Activated B cell treated with CpG ODN at 0.5 μM for 24 hours (primary cell): ENCODE data around the gene PHF2. TPM values are rescaled to one million over a fixed set of nuclear protein-coding genes. Genes with fewer than 3 reads are reported as not detected.

Source experiments
- ATAC-seq: fragments of 200-7000 bp; cut with Tn5 transposase; one replicate; pipeline ENCODE4 v1.10.0; 2021; ENCODE audit warnings: low read depth, mild to moderate bottlenecking, moderate library complexity
- CTCF ChIA-PET: fragments of 350-600 bp; sonication (Branson Sonifier 250); formaldehyde crosslinking; loops from one replicate; lab custom pipeline; 2021; ENCODE audit warnings: antibody characterized with exemption; lab: Charles Lee
- POLR2A ChIA-PET: fragments of 350-600 bp; sonication (Branson Sonifier 250); formaldehyde crosslinking; loops from one replicate; lab custom pipeline; 2021; ENCODE audit warnings: antibody characterized with exemption; lab: Charles Lee
- DNase-seq: peaks from one replicate; pipeline ENCODE4 v3.0.0; 2022
- H3K27ac Mint-ChIP-seq: one replicate; pipeline ENCODE4 v1.8.0; 2020; ENCODE audit warnings: mixed read lengths
- H3K27me3 Mint-ChIP-seq: one replicate; pipeline ENCODE4 v1.8.0; 2021; ENCODE audit warnings: mixed read lengths
- H3K36me3 Mint-ChIP-seq: one replicate; pipeline ENCODE4 v1.8.0; 2021; ENCODE audit warnings: low read depth, mixed read lengths
- H3K4me1 Mint-ChIP-seq: one replicate; pipeline ENCODE4 v1.8.0; 2021; ENCODE audit warnings: mixed read lengths
- H3K4me3 Mint-ChIP-seq: one replicate; pipeline ENCODE4 v1.8.0; 2020; ENCODE audit warnings: mild to moderate bottlenecking, mixed read lengths
- H3K9me3 Mint-ChIP-seq: one replicate; pipeline ENCODE4 v1.8.0; 2020; ENCODE audit warnings: mixed read lengths
- intact Hi-C: fragments of 100-400 bp; cut with micrococcal nuclease; formaldehyde crosslinking; loops from one replicate; pipeline ENCODE4 v1.15.1; 2024
- total RNA-seq: library from RNA; stranded (reverse); gene quantifications from 2 replicates; pipeline ENCODE4 v1.2.3, GENCODE V29; 2022
- TF ChIP-seq, protein P1 (sequence below): fragments of 200-600 bp; IDR thresholded peaks from one replicate; pipeline ENCODE4 v1.8.0; 2022; ENCODE audit warnings: antibody characterized with exemption, mild to moderate bottlenecking

PHF2 gene
- total RNA-seq, 1 donor from 2014 or later: 18.2 TPM

GRCh38 chr9:93658184-93658925 lies 82.0 kb downstream of the PHF2 start:
- POLR2A ChIA-PET: no interaction called here
- TF ChIP-seq, protein P1, sequence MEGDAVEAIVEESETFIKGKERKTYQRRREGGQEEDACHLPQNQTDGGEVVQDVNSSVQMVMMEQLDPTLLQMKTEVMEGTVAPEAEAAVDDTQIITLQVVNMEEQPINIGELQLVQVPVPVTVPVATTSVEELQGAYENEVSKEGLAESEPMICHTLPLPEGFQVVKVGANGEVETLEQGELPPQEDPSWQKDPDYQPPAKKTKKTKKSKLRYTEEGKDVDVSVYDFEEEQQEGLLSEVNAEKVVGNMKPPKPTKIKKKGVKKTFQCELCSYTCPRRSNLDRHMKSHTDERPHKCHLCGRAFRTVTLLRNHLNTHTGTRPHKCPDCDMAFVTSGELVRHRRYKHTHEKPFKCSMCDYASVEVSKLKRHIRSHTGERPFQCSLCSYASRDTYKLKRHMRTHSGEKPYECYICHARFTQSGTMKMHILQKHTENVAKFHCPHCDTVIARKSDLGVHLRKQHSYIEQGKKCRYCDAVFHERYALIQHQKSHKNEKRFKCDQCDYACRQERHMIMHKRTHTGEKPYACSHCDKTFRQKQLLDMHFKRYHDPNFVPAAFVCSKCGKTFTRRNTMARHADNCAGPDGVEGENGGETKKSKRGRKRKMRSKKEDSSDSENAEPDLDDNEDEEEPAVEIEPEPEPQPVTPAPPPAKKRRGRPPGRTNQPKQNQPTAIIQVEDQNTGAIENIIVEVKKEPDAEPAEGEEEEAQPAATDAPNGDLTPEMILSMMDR: no peak
- DNase-seq (no peak), ATAC-seq (no peak)
- no peaks in the 10 kb centered on the region for H3K4me1 Mint-ChIP-seq
- peaks cover 33% of the 10 kb centered on the region for H3K36me3 Mint-ChIP-seq
- intact Hi-C loops: no loop called here
- H3K27me3 Mint-ChIP-seq: no peaks in the 10 kb centered on the region
- H3K27ac Mint-ChIP-seq: no peak overlapping the region
- no peaks in the 10 kb centered on the region for H3K9me3 Mint-ChIP-seq
- CTCF ChIA-PET: no interaction called here
- no peak overlapping the region for H3K4me3 Mint-ChIP-seq

DNA sequence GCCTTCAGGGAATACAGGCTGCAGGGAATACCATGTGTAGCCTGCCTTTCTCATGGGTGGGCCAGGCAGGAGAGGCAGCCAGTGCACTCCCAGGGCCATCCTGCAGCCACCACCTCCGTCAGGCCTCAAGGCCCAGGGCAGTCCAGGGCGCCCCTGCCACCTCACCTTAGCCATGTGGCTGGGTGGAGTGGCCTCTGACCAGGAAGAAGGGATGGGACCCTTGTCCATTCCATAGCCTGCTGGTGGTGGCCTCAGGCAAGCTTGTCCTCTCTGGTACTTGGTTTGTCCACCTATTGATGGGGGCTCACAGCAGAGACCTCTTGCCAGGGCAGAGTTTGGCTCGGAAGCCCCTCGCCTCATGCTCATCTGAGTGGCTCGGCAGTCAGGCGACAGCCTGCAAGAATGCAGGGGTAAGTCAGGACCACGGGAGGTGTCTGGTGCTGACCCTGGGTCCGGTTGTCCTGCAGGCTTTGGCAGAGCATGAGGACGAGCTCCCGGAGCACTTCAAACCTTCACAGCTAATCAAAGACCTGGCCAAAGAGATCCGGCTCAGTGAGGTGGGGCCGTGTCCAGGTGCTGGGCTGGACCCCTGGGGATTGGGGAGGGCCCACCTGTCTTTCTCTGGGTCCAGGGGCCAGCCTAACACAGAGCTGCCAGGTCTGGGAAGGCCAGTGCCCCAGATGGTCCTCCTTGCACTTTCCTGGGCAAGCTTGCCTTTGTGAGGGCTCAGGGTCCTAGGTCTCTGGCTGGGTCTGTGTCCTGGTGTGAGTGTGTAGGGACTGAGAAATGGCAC lies 82.9 kb downstream of the PHF2 start:
- intact Hi-C loops: no loop called here
- H3K27ac Mint-ChIP-seq: no peak overlapping the region
- DNase-seq: no peak
- POLR2A ChIA-PET: no interaction called here
- no peaks in the 10 kb centered on the region for H3K9me3 Mint-ChIP-seq
- no peaks in the 10 kb centered on the region for H3K27me3 Mint-ChIP-seq
- CTCF ChIA-PET: no interaction called here
- ATAC-seq: no peak
- TF ChIP-seq, protein P1: no peak
- no peak overlapping the region for H3K4me3 Mint-ChIP-seq
- H3K36me3 Mint-ChIP-seq: peaks cover 26% of the 10 kb centered on the region
- no peaks in the 10 kb centered on the region for H3K4me1 Mint-ChIP-seq

DNA sequence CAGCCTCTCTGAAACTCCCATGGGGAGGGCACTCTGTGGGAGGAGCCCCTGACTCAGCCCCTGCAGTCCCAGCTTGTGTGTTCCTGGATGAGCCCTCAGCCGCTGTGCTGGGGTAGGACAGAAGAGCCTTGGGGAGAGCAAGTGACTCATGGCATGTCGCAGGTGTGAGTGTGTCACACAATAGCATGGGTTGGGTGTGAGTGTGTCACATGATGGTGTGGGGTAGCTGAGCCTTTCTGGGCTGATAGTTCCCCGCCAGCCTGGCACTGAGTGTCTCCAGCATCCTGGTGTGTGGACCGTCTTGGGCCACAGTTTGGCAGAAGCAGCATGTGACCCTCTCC lies 83.4 kb downstream of the PHF2 start:
- TF ChIP-seq, protein P1: no peak
- CTCF ChIA-PET: no interaction called here
- ATAC-seq: no peak
- no peak for DNase-seq
- POLR2A ChIA-PET: no interaction called here
- no peaks in the 10 kb centered on the region for H3K9me3 Mint-ChIP-seq
- H3K27me3 Mint-ChIP-seq: no peaks in the 10 kb centered on the region
- no peaks in the 10 kb centered on the region for H3K4me1 Mint-ChIP-seq
- intact Hi-C loops: no loop called here
- H3K36me3 Mint-ChIP-seq: peaks cover 20% of the 10 kb centered on the region
- no peak overlapping the region for H3K27ac Mint-ChIP-seq
- no peak overlapping the region for H3K4me3 Mint-ChIP-seq

- Mint-ChIP-seq H3K27ac (no peak overlapping the region), H3K4me1 (no peaks in the 10 kb centered on the region), H3K36me3 (peaks cover 15% of the 10 kb centered on the region), H3K27me3 (no peaks in the 10 kb centered on the region), H3K9me3 (no peaks in the 10 kb centered on the region), H3K4me3 (no peak overlapping the region)
- intact Hi-C loops: no loop called here
- ATAC-seq (no peak), DNase-seq (no peak)
- TF ChIP-seq, protein P1: no peak
- CTCF ChIA-PET: no interaction called here
- POLR2A ChIA-PET: no interaction called here
Measured at GRCh38 chr9:93660352-93661046, 84.1 kb downstream of the PHF2 start.

- no peak for ATAC-seq
- no peak for DNase-seq
- Mint-ChIP-seq H3K27me3 (no peaks in the 10 kb centered on the region), H3K36me3 (peaks cover 20% of the 10 kb centered on the region), H3K4me3 (no peak overlapping the region), H3K27ac (no peak overlapping the region), H3K9me3 (no peaks in the 10 kb centered on the region), H3K4me1 (no peaks in the 10 kb centered on the region)
- CTCF ChIA-PET: no interaction called here
- intact Hi-C loops: no loop called here
- POLR2A ChIA-PET: no interaction called here
- TF ChIP-seq, protein P1: no peak
Measured at GRCh38 chr9:93661591-93661990, 85.2 kb downstream of the PHF2 start.
